ENCODE results near the gene MICOS13.
A peak's percentile ranks its signal among the peaks of the same experiment; 100 is the strongest.

MICOS13 gene

GRCh38 chr19:5686647-5687359 is 6.5 kb upstream of the MICOS13 start:
- DNase-seq: peak; percentile 86

GRCh38 chr19:5686326-5686646 is 6.0 kb upstream of the MICOS13 start:
- no peak for DNase-seq

- no peak for DNase-seq
These were observed 4.5 kb upstream of the MICOS13 start for GRCh38 chr19:5684694-5685430.

GRCh38 chr19:5683177-5683886 is 3.0 kb upstream of the MICOS13 start:
- DNase-seq: no peak

GRCh38 chr19:5682107-5682482 is 1.8 kb upstream of the MICOS13 start:
- DNase-seq: no peak

- no peak for DNase-seq
These were observed 1.2 kb upstream of the MICOS13 start for GRCh38 chr19:5681391-5682106.

GRCh38 chr19:5680084-5680436 is 256 bp downstream of the MICOS13 start:
- DNase-seq: no peak

- DNase-seq: no peak
These were observed 830 bp downstream of the MICOS13 start for GRCh38 chr19:5679289-5680083.

- no peak for DNase-seq
These were observed 2.1 kb downstream of the MICOS13 start for GRCh38 chr19:5678071-5678718.

- no peak for DNase-seq
These were observed 2.7 kb downstream of the MICOS13 start for GRCh38 chr19:5677580-5677979.

GRCh38 chr19:5677136-5677535 is 3.2 kb downstream of the MICOS13 start:
- no peak for DNase-seq

GRCh38 chr19:5676772-5677105 is 3.6 kb downstream of the MICOS13 start:
- DNase-seq: no peak

- DNase-seq: no peak
These were observed 4.1 kb downstream of the MICOS13 start for GRCh38 chr19:5676105-5676771.

GRCh38 chr19:5674714-5675113 is 5.6 kb downstream of the MICOS13 start:
- DNase-seq: no peak

GRCh38 chr19:5673752-5674151 is 6.6 kb downstream of the MICOS13 start:
- no peak for DNase-seq

GRCh38 chr19:5672708-5673459 is 7.4 kb downstream of the MICOS13 start:
- no peak for DNase-seq

GRCh38 chr19:5671600-5671999 is 8.7 kb downstream of the MICOS13 start:
- DNase-seq: no peak

- no peak for DNase-seq
These were observed 11.1 kb downstream of the MICOS13 start for GRCh38 chr19:5669212-5669611.

GRCh38 chr19:5667751-5668271 is 12.5 kb downstream of the MICOS13 start:
- DNase-seq: no peak

GRCh38 chr19:5666921-5667610 is 13.2 kb downstream of the MICOS13 start:
- no peak for DNase-seq

All from activated CD4-positive, alpha-beta T cell treated with anti-CD3 and anti-CD28 coated beads for 1 hour (primary cell).